HG03103 (cell line): ENCODE results near the gene PPEF2.
"Not testable (repeated sequence)": the region's sequence is repeated elsewhere in the genome, so short reads cannot be mapped to it uniquely, and the experiment has no call there.

ENCODE experiments used
- ATAC-seq: cut with Tn5 transposase; IDR thresholded peaks from one replicate; pipeline ENCODE4 v1.9.1; 2021; ENCODE audit warnings: low read depth; ENCODE audit not compliant: unreplicated experiment

Gene PPEF2, protein sequence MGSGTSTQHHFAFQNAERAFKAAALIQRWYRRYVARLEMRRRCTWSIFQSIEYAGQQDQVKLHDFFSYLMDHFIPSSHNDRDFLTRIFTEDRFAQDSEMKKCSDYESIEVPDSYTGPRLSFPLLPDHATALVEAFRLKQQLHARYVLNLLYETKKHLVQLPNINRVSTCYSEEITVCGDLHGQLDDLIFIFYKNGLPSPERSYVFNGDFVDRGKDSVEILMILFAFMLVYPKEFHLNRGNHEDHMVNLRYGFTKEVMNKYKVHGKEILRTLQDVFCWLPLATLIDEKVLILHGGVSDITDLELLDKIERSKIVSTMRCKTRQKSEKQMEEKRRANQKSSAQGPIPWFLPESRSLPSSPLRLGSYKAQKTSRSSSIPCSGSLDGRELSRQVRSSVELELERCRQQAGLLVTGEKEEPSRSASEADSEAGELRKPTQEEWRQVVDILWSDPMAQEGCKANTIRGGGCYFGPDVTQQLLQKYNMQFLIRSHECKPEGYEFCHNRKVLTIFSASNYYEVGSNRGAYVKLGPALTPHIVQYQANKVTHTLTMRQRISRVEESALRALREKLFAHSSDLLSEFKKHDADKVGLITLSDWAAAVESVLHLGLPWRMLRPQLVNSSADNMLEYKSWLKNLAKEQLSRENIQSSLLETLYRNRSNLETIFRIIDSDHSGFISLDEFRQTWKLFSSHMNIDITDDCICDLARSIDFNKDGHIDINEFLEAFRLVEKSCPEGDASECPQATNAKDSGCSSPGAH

DNA sequence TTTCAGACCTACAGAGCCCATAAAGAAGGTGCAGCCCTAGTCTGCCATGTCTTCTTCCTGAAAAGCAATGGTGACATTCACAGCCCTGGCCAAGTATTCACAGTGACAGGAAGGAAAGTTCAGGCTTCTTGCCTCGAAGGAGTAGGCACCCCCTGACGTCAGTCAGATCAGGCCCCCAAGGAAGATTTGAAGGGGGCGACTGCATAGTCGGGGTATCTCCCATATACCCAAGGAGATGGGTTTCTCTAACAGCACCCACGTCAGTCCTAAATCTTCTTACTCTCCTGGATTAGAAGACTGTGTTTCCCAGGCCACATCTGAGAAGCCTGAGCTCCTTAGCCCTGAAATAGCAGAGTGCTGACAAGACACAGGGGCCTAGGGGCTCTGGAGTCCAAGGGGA, at the start of gene PPEF2:
PPEF2 (minus strand) TSS at position 101 of the 400 bp plus-strand sequence. CDS start 6,127 bp downstream, outside the sequence.
- ATAC-seq = no peak

- no peak for ATAC-seq
Measured at GRCh38 chr4:75950213-75950815, 48.1 kb upstream of the PPEF2 start.

GRCh38 chr4:75948822-75949444, 46.7 kb upstream of the PPEF2 start:
- ATAC-seq = peak; percentile 82

DNA sequence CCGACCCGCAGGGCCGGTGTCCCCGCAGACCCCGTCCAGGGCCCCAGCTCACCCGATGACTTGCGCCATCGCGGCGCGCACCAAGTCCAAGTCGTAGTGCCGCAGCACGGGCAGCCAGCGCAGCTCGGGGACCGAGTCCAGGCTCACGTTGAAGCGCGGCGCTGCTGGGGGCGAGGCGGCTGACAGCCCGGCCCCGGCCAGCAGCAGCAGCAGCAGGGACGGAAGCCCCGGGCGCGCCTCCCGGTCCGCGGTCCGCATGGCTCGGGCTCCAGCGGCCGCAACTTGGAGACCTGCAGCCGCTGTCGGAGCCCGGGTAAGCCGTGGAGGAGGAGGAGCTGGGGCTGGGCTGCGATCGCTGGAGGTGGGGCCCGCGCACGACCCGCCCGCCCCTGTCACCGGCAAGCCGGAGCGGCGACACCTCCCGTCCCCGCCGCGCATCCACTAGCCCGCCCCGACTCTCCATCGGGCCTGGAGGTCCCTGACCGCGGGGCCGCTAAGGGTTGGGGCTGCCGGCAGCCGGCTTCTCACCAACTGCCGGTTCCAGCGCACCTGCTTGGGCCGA, 38.5 kb upstream of the PPEF2 start, which contains the start of gene NAAA:
NAAA (minus strand) TSS at position 322 of the 562 bp plus-strand sequence; CDS start at position 258, 64 bp downstream.
- ATAC-seq = peak; percentile 55

- ATAC-seq = peak; percentile 40
Measured at GRCh38 chr4:75939890-75940691, 37.8 kb upstream of the PPEF2 start.

GRCh38 chr4:75935628-75936027, 33.4 kb upstream of the PPEF2 start:
- no peak for ATAC-seq

DNA sequence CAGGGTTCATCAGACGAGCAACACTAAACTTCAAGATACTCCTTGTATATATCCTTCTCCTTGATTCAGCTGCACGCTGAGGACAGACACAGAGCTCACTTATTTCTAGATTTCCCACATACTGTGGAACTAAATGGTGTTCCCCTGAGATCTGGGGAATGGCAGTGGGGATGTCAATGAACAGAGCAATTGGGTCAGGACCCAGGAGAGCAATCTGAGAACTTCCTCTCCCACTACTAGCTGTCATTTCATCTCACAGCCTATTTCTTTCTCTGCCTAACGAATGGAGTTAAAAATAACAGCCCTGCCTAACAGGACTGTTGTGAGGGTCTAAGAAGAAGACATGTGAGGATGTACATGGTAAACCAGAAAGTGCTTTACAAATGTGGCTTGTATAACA, 27.9 kb upstream of the PPEF2 start:
- no peak for ATAC-seq

GRCh38 chr4:75924916-75925315, 22.7 kb upstream of the PPEF2 start:
- not testable (repeated sequence) for ATAC-seq

DNA sequence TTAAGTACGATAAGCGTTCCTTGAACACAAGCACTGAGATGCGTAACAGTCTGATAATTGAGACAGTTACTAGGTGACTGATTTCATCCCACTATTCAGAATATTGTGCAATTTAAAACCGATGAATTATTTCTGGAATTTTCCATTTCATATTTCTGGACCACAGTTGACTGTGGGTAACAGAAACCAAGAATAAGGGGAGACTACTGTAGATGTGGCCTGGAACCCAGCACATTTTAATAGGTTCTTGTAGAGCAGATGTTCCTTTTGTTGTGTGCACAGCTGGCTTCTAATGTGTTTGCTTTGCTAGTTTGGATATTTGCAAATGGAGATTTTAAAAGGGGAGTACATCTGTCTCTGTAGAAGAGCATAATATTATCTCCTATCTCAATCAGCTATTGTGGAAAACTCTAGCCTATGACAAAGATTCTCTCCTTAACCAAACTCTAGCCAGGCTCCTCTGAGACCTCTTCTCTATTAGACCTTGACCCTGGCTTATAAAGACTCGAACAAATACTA, 22.1 kb upstream of the PPEF2 start:
- no peak for ATAC-seq

DNA sequence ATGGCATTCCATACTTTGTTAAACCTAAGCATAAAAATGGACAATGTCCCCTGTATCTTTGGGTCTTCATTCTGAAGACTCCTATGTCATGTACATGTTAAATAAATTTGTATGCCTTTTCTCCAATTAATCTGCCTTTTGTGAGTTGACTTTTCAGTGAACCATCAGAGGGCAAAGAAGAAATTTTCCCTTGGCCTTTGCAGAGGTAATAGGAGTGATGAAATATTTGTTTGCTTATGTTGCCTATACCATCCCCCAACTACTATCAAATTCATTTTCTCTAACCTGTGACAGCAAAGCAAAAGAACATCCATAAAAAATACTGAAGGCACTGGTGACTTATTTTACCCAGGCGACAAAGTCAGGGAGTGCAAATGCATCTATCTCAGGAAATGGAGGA, 20.3 kb upstream of the PPEF2 start:
- no peak for ATAC-seq

DNA sequence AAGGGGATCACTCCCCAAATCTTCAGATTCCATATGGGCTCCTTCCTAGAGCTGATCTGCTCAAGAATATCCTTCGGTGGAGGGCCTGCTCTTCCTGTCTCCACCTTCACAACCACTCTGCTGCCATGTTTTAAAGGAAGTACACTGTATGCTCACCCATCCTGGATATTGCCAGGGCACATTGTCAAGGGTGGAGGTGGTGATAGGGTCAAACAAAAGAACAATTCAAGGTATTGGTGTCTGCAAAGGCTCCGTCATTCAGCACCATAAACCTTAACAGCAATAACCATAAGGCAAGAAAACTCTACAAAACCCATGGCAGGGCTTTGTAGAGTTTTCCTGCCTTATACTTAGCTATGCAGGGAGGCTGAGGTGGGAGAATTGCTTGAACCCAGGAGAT, 19.7 kb upstream of the PPEF2 start:
- no peak for ATAC-seq

- ATAC-seq = no peak
Measured at GRCh38 chr4:75920327-75920726, 18.1 kb upstream of the PPEF2 start.

- ATAC-seq = no peak
Measured at GRCh38 chr4:75919920-75920319, 17.7 kb upstream of the PPEF2 start.

DNA sequence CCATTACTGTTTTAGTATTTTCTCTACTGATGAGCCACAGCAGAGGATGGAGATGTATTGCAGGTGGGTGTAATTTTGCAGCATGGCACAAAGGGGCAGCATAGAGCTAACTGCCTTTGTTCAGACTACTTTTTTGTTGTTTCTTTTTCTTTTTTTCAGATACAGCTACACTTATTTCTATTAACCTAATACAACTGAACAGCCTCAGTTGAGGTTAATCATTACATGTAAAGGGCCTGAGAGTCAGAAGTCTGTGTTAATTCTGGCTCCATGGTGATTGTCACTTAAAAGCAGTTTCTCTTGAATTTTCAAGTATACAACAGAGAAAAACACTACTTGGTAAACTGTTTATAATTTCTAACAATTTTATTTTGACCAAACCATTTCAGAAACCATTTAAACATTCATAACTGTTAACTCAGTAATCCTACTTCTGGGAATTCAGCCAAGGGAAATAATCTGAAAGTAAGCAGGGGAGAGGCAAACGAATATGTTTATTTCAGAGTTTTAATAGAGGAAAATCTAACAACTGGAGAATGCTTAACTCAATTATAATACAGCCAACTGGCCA, 13.9 kb upstream of the PPEF2 start:
- ATAC-seq = no peak

DNA sequence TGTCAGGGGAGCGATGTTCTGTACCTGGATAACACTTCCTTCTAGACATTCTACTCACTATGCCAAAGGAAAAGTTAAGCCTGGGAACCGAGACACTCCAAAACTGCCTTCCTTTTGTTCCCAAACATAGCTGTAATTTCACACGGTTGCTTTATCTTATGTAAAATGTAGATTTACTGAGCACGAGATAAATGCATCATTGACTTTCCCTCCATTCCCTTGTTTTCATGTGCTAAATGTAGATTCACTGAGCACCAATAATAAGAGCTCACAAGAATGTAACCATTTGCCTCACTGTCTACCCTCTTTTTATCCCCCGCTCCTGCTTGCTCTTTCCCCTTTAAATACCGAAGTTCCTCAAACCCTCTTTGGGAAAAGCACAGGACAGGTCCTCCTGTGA, 10.7 kb upstream of the PPEF2 start:
- no peak for ATAC-seq

GRCh38 chr4:75910831-75911230, 8.6 kb upstream of the PPEF2 start:
- ATAC-seq = not testable (repeated sequence)

DNA sequence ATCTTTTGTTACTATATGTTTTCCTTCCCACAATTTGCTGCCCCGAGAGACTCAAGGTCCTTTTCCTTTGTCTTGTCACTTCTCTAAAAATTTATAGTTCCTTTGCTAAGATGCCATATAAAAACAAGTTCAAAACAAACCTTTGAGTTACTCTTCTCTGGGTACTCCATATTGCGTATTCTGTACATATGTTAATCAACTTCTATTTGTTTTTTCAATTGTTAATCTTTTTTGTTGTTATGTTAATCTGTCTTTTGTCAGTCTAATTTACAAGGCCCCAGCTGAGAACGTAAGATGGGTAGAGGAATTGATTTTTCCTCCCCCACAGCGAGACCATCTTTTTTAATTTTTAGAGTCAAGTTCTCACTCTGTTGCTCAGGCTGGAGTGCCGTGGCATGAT, 7.2 kb upstream of the PPEF2 start:
- no peak for ATAC-seq

DNA sequence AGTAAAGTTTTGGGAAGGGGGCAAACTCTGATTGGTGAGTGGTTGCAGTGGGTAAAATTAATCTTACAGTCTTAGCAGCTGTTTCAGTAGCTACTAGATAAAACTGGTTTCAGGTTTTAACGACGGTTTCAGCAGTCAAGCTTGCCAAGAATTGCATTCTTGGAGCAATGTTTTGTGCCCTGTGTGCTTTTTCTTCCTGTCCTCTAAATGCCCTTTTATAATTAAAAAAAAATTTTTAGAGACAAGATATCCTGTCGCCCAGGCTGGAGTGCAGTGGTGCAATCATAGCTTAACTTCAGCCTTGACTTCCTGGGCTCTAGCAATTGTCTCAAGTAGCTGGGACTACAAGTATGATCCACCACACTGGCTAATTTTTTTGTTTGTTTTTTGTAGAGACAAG, 6.3 kb upstream of the PPEF2 start:
- no peak for ATAC-seq

- ATAC-seq = no peak
Measured at GRCh38 chr4:75907966-75908365, 5.7 kb upstream of the PPEF2 start.
